ENCODE data around the gene MOBP. TPM values are rescaled to one million over a fixed set of nuclear protein-coding genes. Genes with fewer than 3 reads are reported as not detected.

The MOBP gene
- total RNA-seq, 4 donors from 2014 or later = not detected

GRCh38 chr3:39491733-39492350 lies 24.4 kb downstream of the MOBP start:
- Histone ChIP-seq H3K36me3 (no peaks in the 10 kb centered on the region), H3K9me3 (no peaks in the 10 kb centered on the region), H3K4me3 (no peak overlapping the region), H3K27me3 (no peaks in the 10 kb centered on the region), H3K27ac (no peak overlapping the region), H3K4me1 (no peaks in the 10 kb centered on the region)
- TF ChIP-seq, protein P1, sequence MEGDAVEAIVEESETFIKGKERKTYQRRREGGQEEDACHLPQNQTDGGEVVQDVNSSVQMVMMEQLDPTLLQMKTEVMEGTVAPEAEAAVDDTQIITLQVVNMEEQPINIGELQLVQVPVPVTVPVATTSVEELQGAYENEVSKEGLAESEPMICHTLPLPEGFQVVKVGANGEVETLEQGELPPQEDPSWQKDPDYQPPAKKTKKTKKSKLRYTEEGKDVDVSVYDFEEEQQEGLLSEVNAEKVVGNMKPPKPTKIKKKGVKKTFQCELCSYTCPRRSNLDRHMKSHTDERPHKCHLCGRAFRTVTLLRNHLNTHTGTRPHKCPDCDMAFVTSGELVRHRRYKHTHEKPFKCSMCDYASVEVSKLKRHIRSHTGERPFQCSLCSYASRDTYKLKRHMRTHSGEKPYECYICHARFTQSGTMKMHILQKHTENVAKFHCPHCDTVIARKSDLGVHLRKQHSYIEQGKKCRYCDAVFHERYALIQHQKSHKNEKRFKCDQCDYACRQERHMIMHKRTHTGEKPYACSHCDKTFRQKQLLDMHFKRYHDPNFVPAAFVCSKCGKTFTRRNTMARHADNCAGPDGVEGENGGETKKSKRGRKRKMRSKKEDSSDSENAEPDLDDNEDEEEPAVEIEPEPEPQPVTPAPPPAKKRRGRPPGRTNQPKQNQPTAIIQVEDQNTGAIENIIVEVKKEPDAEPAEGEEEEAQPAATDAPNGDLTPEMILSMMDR (IDR thresholded peaks at IDR 0.05) = no peak
- no peak for TF ChIP-seq POLR2A (IDR thresholded peaks at IDR 0.05)
- DNase-seq = no peak

DNA sequence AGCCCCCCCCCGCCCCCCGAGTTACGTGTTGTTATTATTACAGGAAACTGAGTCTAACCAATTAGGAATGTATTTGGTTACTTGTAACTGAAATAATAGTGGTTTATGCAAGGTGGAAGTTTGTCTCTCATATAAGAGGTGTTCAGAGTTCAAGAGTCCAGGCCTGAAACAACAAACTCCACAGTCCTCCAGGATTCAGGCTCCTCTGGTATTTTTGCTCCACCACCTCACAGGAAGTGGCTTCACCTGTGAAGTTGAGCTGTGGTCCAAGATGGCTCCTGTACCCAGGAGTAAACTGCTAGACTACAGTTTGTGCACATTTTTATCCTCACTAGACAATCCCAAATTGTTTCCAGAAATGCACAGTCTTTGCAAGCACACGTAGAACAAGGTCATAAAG lies 27.3 kb downstream of the MOBP start:
- no peak for DNase-seq
- H3K4me3 ChIP-seq = no peak overlapping the region
- H3K9me3 ChIP-seq = no peaks in the 10 kb centered on the region
- H3K4me1 ChIP-seq = no peaks in the 10 kb centered on the region
- H3K36me3 ChIP-seq = no peaks in the 10 kb centered on the region
- H3K27ac ChIP-seq = no peak overlapping the region
- no peak for TF ChIP-seq POLR2A (IDR thresholded peaks at IDR 0.05)
- TF ChIP-seq, protein P1 (IDR thresholded peaks at IDR 0.05) = no peak
- H3K27me3 ChIP-seq = no peaks in the 10 kb centered on the region

DNA sequence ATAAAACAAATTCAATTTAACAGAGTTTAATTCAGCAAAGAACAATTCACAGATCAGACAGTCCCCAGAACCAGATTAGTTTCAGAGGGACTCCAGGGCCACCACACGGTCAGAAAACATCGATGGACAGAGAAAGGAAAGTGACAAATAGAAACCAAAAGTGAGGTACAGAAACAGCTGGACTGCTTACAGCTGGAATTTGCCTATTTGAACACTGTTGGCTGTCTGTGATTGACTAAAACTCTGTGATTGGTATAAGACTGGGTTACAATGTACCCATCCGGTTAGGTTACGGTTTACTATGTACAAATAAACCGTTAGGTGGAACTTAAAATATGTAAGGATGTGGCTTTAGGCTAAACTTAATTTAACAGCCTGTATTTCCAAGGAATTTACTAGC lies 30.3 kb downstream of the MOBP start:
- Histone ChIP-seq H3K27ac (no peak overlapping the region), H3K4me1 (no peaks in the 10 kb centered on the region), H3K9me3 (no peaks in the 10 kb centered on the region), H3K36me3 (no peaks in the 10 kb centered on the region), H3K27me3 (peaks cover 0 to 4% of the 10 kb centered on the region in 2 donors), H3K4me3 (no peak overlapping the region)
- no peak for TF ChIP-seq POLR2A (IDR thresholded peaks at IDR 0.05)
- TF ChIP-seq, protein P1 (IDR thresholded peaks at IDR 0.05) = no peak
- DNase-seq = no peak

DNA sequence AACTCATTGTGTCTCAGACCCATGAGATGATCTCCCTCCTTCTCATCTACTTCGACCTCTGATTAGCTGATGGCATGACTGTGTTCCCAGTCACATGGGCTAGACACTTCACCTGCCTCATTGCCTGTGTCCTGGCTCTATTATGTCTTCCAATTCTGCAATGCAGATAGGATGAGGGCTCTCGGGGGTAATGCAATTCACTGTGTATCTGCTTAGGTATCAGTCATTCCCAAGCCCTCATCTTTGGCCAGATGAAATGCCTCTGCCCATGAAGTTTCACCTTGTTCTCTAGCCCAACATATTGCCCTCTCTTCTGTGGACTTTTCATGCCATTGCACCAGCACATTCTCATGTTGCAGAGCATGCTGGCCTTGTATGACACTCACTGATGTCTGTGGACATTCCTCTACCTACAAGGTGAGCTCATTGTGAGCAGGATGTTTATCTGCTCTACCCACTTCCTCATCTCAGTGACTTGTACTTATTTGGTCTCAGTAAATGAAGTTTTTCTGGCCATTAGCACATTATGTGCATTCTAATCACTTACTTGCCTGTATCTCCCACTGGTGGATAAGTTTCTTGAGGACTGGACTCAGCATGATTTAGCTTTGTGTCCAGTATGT lies 32.3 kb downstream of the MOBP start:
- no peak overlapping the region for H3K27ac ChIP-seq
- no peak for DNase-seq
- H3K9me3 ChIP-seq = no peaks in the 10 kb centered on the region
- H3K27me3 ChIP-seq = peaks cover 0 to 4% of the 10 kb centered on the region in 2 donors
- no peaks in the 10 kb centered on the region for H3K4me1 ChIP-seq
- H3K4me3 ChIP-seq = no peak overlapping the region
- H3K36me3 ChIP-seq = no peaks in the 10 kb centered on the region
- TF ChIP-seq POLR2A (IDR thresholded peaks at IDR 0.05) = no peak
- TF ChIP-seq, protein P1 (IDR thresholded peaks at IDR 0.05) = no peak

- no peaks in the 10 kb centered on the region for H3K4me1 ChIP-seq
- H3K9me3 ChIP-seq = no peaks in the 10 kb centered on the region
- H3K4me3 ChIP-seq = no peak overlapping the region
- no peak overlapping the region for H3K27ac ChIP-seq
- no peak for DNase-seq
- H3K36me3 ChIP-seq = no peaks in the 10 kb centered on the region
- peaks cover 0 to 4% of the 10 kb centered on the region in 2 donors for H3K27me3 ChIP-seq
- TF ChIP-seq, protein P1 (IDR thresholded peaks at IDR 0.05) = no peak
- TF ChIP-seq POLR2A (IDR thresholded peaks at IDR 0.05) = no peak
Measured at GRCh38 chr3:39501059-39501458, 33.6 kb downstream of the MOBP start.

All from Peyer's patch (tissue), 4 donors.